HEK293 (cell line): ENCODE data around the gene FOSB.

ENCODE experiments used
- FEZF1 ChIP-seq: fragments of 450-650 bp; formaldehyde crosslinking; IDR thresholded peaks from 2 replicates; pipeline ENCODE4 v1.5.1; 2016; ENCODE audit warnings: missing biosample characterization, missing genetic modification characterization
- GLIS2 ChIP-seq: fragments of 450-650 bp; formaldehyde crosslinking; IDR thresholded peaks from 2 replicates; pipeline ENCODE4 v1.5.1; 2016; ENCODE audit warnings: missing biosample characterization, missing genetic modification characterization
- KLF1 ChIP-seq: fragments of 450-650 bp; formaldehyde crosslinking; IDR thresholded peaks from 2 replicates; pipeline ENCODE4 v1.5.1; 2016; ENCODE audit warnings: missing biosample characterization, missing genetic modification characterization
- KLF10 ChIP-seq: fragments of 450-650 bp; IDR thresholded peaks from 2 replicates; pipeline ENCODE4 v1.5.1; 2018; ENCODE audit warnings: missing biosample characterization, mild to moderate bottlenecking, missing genetic modification characterization
- KLF16 ChIP-seq: fragments of 450-650 bp; formaldehyde crosslinking; IDR thresholded peaks from 2 replicates; pipeline ENCODE4 v1.5.1; 2017; ENCODE audit warnings: missing biosample characterization, missing genetic modification characterization
- KLF7 ChIP-seq: fragments of 450-650 bp; formaldehyde crosslinking; IDR thresholded peaks from 2 replicates; pipeline ENCODE4 v1.5.1; 2016; ENCODE audit warnings: missing biosample characterization, missing genetic modification characterization, borderline replicate concordance
- KLF8 ChIP-seq: fragments of 450-650 bp; formaldehyde crosslinking; IDR thresholded peaks from 2 replicates; pipeline ENCODE4 v1.5.1; 2016; ENCODE audit warnings: missing biosample characterization, missing genetic modification characterization
- PRDM1 ChIP-seq: fragments of 450-650 bp; formaldehyde crosslinking; IDR thresholded peaks from 2 replicates; pipeline ENCODE4; 2016; ENCODE audit warnings: missing biosample characterization, missing genetic modification characterization
- SETDB1 ChIP-seq: IDR thresholded peaks from one replicate; pipeline ENCODE4 v1.6.1; 2017; ENCODE audit warnings: mild to moderate bottlenecking, low read length, moderate library complexity, mixed read lengths; ENCODE audit not compliant: insufficient read length
- SP7 ChIP-seq: fragments of 450-650 bp; formaldehyde crosslinking; IDR thresholded peaks from 2 replicates; pipeline ENCODE4 v1.5.1; 2016; ENCODE audit warnings: missing biosample characterization, missing genetic modification characterization
- ZBTB17 ChIP-seq: fragments of 450-650 bp; formaldehyde crosslinking; IDR thresholded peaks from 2 replicates; pipeline ENCODE4 v1.5.1; 2016; ENCODE audit warnings: missing biosample characterization, missing genetic modification characterization
- ZBTB7A ChIP-seq: fragments of 450-650 bp; formaldehyde crosslinking; IDR thresholded peaks from 2 replicates; pipeline ENCODE4 v1.5.1; 2016; ENCODE audit warnings: low read depth, missing biosample characterization, missing genetic modification characterization
- ZEB2 ChIP-seq: fragments of 450-650 bp; formaldehyde crosslinking; IDR thresholded peaks from 2 replicates; pipeline ENCODE4 v1.5.1; 2016; ENCODE audit warnings: missing biosample characterization, missing genetic modification characterization
- ZFHX2 ChIP-seq: fragments of 450-650 bp; formaldehyde crosslinking; conservative IDR thresholded peaks from 2 replicates; pipeline ENCODE4 v1.5.1; 2016; ENCODE audit warnings: missing biosample characterization, missing genetic modification characterization
- ZIC2 ChIP-seq: fragments of 450-650 bp; formaldehyde crosslinking; IDR thresholded peaks from 2 replicates; pipeline ENCODE4 v1.5.1; 2016; ENCODE audit warnings: missing biosample characterization, missing genetic modification characterization
- ZNF23 ChIP-seq: fragments of 450-650 bp; formaldehyde crosslinking; IDR thresholded peaks from 2 replicates; pipeline ENCODE4 v1.5.1; 2016; ENCODE audit warnings: missing biosample characterization, missing genetic modification characterization, borderline replicate concordance
- ZNF24 ChIP-seq: fragments of 450-650 bp; formaldehyde crosslinking; IDR thresholded peaks from 2 replicates; pipeline ENCODE4 v1.5.1; 2016; ENCODE audit warnings: missing biosample characterization, missing genetic modification characterization
- ZNF324 ChIP-seq: fragments of 450-650 bp; formaldehyde crosslinking; IDR thresholded peaks from 2 replicates; pipeline ENCODE4 v1.5.1; 2016; ENCODE audit warnings: missing biosample characterization, missing genetic modification characterization
- ZNF548 ChIP-seq: fragments of 450-650 bp; formaldehyde crosslinking; IDR thresholded peaks from 2 replicates; pipeline ENCODE4 v1.5.1; 2016; ENCODE audit warnings: missing biosample characterization, missing genetic modification characterization
- ZNF76 ChIP-seq: fragments of 450-650 bp; formaldehyde crosslinking; IDR thresholded peaks from 2 replicates; pipeline ENCODE4; 2016; ENCODE audit warnings: low read depth, missing biosample characterization, missing genetic modification characterization, borderline replicate concordance
- ZNF843 ChIP-seq: fragments of 450-650 bp; formaldehyde crosslinking; IDR thresholded peaks from 2 replicates; pipeline ENCODE4 v1.5.1; 2016; ENCODE audit warnings: missing biosample characterization, missing genetic modification characterization
- ZSCAN30 ChIP-seq: fragments of 450-650 bp; IDR thresholded peaks from 2 replicates; pipeline ENCODE4 v1.5.1; 2018; ENCODE audit warnings: missing biosample characterization, mild to moderate bottlenecking, missing genetic modification characterization, moderate library complexity
- ZXDB ChIP-seq: fragments of 450-650 bp; formaldehyde crosslinking; IDR thresholded peaks from 2 replicates; pipeline ENCODE4 v1.5.1; 2016; ENCODE audit warnings: missing biosample characterization, missing genetic modification characterization
- TF ChIP-seq, protein P1 (sequence below): fragments of 450-650 bp; formaldehyde crosslinking; IDR thresholded peaks from 2 replicates; pipeline ENCODE4 v1.5.1; 2017; ENCODE audit warnings: missing biosample characterization, missing genetic modification characterization
- TF ChIP-seq, protein P2 (sequence below): fragments of 450-650 bp; formaldehyde crosslinking; IDR thresholded peaks from 2 replicates; pipeline ENCODE4 v1.5.1; 2016; ENCODE audit warnings: missing biosample characterization, missing genetic modification characterization
- TF ChIP-seq, protein P3 (sequence below): fragments of 450-650 bp; formaldehyde crosslinking; IDR thresholded peaks from 2 replicates; pipeline ENCODE4 v1.5.1; 2016; ENCODE audit warnings: missing biosample characterization, missing genetic modification characterization
- TF ChIP-seq, protein P4 (sequence below): fragments of 450-650 bp; formaldehyde crosslinking; conservative IDR thresholded peaks from 2 replicates; pipeline ENCODE4 v1.5.1; 2016; ENCODE audit warnings: low read depth, missing biosample characterization, missing genetic modification characterization
- TF ChIP-seq, protein P5 (sequence below): fragments of 450-650 bp; formaldehyde crosslinking; IDR thresholded peaks from 2 replicates; pipeline ENCODE4 v1.5.1; 2016; ENCODE audit warnings: missing biosample characterization, missing genetic modification characterization, low read depth

FOSB gene

DNA sequence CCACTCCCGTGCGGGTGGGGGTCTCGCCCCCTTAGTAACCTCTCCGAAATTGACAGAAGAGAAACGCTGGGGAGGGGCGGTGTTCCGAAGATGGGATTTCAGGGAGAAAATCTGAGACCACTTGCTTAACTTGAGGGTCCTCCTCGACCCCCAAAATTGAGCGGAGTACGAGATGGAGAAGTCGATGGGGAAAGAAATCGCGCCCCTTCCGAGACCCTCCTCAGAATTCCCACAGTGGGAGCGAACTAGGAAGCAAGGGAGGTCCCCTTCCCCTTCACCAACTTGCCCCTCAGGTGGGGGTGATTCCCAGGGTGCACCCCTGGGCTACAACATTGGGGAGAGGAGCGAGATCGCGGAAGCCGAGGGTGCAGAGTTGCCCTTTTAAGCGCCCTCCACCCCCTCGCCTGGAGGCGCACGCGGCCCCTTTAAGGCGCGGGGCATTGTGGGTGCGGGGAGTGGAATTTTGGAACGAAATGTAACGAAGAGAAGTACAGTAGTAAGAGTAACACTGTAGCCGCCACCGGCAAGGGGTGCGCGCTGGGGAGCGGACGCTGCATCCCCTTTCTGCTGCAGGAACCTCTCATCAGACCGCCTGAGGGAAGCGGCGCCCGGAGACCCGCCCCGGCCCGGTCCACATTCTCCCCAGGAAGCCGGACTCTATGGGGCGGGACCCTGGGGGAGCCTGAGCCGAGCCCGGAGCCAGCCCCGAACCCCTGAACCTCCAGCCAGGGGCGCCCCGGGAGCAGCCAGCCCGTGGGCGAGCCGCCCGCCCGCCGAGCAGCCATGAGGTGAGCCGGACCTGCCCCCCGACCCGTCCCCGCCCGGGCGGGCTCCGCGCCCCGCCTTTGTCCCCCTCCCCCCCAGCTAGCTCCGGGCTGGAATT, 39.4 kb downstream of the FOSB start, which contains the start of gene VASP (continued):
- peak; percentile 60 for TF ChIP-seq ZIC2 (tag by site-specific recombination)
- TF ChIP-seq, protein P1, sequence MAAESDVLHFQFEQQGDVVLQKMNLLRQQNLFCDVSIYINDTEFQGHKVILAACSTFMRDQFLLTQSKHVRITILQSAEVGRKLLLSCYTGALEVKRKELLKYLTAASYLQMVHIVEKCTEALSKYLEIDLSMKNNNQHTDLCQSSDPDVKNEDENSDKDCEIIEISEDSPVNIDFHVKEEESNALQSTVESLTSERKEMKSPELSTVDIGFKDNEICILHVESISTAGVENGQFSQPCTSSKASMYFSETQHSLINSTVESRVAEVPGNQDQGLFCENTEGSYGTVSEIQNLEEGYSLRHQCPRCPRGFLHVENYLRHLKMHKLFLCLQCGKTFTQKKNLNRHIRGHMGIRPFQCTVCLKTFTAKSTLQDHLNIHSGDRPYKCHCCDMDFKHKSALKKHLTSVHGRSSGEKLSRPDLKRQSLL (tag by site-specific recombination): 0 out of 2 replicates have a peak, but pooled peaks have one; percentile 12
- TF ChIP-seq ZXDB (tag by site-specific recombination): peak; percentile 73
- TF ChIP-seq KLF8: peak; percentile 52
- TF ChIP-seq ZBTB17 (tag by site-specific recombination): peak; percentile 89
- TF ChIP-seq ZNF324 (tag by site-specific recombination): no peak
- TF ChIP-seq PRDM1: peak; percentile 37
- TF ChIP-seq ZFHX2 (tag by site-specific recombination): peak; percentile 27; the same call in 1 of the 2 replicates
- TF ChIP-seq, protein P2, sequence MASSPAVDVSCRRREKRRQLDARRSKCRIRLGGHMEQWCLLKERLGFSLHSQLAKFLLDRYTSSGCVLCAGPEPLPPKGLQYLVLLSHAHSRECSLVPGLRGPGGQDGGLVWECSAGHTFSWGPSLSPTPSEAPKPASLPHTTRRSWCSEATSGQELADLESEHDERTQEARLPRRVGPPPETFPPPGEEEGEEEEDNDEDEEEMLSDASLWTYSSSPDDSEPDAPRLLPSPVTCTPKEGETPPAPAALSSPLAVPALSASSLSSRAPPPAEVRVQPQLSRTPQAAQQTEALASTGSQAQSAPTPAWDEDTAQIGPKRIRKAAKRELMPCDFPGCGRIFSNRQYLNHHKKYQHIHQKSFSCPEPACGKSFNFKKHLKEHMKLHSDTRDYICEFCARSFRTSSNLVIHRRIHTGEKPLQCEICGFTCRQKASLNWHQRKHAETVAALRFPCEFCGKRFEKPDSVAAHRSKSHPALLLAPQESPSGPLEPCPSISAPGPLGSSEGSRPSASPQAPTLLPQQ: peak; percentile 100
- peak; percentile 61 for TF ChIP-seq KLF10 (tag by site-specific recombination)
- TF ChIP-seq SETDB1: no peak
- TF ChIP-seq ZNF843 (tag by site-specific recombination): 0 out of 2 replicates have a peak, but pooled peaks have one; percentile 41
- peak; percentile 55; the same call in 1 of the 2 replicates for TF ChIP-seq GLIS2 (tag by site-specific recombination)
- TF ChIP-seq, protein P3, sequence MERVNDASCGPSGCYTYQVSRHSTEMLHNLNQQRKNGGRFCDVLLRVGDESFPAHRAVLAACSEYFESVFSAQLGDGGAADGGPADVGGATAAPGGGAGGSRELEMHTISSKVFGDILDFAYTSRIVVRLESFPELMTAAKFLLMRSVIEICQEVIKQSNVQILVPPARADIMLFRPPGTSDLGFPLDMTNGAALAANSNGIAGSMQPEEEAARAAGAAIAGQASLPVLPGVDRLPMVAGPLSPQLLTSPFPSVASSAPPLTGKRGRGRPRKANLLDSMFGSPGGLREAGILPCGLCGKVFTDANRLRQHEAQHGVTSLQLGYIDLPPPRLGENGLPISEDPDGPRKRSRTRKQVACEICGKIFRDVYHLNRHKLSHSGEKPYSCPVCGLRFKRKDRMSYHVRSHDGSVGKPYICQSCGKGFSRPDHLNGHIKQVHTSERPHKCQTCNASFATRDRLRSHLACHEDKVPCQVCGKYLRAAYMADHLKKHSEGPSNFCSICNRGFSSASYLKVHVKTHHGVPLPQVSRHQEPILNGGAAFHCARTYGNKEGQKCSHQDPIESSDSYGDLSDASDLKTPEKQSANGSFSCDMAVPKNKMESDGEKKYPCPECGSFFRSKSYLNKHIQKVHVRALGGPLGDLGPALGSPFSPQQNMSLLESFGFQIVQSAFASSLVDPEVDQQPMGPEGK: peak; percentile 12
- TF ChIP-seq, protein P4, sequence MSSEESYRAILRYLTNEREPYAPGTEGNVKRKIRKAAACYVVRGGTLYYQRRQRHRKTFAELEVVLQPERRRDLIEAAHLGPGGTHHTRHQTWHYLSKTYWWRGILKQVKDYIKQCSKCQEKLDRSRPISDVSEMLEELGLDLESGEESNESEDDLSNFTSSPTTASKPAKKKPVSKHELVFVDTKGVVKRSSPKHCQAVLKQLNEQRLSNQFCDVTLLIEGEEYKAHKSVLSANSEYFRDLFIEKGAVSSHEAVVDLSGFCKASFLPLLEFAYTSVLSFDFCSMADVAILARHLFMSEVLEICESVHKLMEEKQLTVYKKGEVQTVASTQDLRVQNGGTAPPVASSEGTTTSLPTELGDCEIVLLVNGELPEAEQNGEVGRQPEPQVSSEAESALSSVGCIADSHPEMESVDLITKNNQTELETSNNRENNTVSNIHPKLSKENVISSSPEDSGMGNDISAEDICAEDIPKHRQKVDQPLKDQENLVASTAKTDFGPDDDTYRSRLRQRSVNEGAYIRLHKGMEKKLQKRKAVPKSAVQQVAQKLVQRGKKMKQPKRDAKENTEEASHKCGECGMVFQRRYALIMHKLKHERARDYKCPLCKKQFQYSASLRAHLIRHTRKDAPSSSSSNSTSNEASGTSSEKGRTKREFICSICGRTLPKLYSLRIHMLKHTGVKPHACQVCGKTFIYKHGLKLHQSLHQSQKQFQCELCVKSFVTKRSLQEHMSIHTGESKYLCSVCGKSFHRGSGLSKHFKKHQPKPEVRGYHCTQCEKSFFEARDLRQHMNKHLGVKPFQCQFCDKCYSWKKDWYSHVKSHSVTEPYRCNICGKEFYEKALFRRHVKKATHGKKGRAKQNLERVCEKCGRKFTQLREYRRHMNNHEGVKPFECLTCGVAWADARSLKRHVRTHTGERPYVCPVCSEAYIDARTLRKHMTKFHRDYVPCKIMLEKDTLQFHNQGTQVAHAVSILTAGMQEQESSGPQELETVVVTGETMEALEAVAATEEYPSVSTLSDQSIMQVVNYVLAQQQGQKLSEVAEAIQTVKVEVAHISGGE: peak; percentile 57
- TF ChIP-seq KLF16: peak; percentile 80
- 0 out of 2 replicates have a peak, but pooled peaks have one; percentile 49 for TF ChIP-seq ZEB2 (tag by site-specific recombination)
- peak; percentile 19; the same call in 1 of the 2 replicates for TF ChIP-seq SP7 (tag by site-specific recombination)
- peak; percentile 28; the same call in 1 of the 2 replicates for TF ChIP-seq ZNF24 (tag by site-specific recombination)
- TF ChIP-seq KLF1 (tag by site-specific recombination): 0 out of 2 replicates have a peak, but pooled peaks have one; percentile 31
- peak; percentile 70; the same call in 1 of the 2 replicates for TF ChIP-seq ZBTB7A (tag by site-specific recombination)
- peak; percentile 94 for TF ChIP-seq ZNF76 (tag by site-specific recombination)
- TF ChIP-seq ZNF23 (tag by site-specific recombination): no peak
- TF ChIP-seq FEZF1 (tag by site-specific recombination): peak; percentile 54
- TF ChIP-seq, protein P5, sequence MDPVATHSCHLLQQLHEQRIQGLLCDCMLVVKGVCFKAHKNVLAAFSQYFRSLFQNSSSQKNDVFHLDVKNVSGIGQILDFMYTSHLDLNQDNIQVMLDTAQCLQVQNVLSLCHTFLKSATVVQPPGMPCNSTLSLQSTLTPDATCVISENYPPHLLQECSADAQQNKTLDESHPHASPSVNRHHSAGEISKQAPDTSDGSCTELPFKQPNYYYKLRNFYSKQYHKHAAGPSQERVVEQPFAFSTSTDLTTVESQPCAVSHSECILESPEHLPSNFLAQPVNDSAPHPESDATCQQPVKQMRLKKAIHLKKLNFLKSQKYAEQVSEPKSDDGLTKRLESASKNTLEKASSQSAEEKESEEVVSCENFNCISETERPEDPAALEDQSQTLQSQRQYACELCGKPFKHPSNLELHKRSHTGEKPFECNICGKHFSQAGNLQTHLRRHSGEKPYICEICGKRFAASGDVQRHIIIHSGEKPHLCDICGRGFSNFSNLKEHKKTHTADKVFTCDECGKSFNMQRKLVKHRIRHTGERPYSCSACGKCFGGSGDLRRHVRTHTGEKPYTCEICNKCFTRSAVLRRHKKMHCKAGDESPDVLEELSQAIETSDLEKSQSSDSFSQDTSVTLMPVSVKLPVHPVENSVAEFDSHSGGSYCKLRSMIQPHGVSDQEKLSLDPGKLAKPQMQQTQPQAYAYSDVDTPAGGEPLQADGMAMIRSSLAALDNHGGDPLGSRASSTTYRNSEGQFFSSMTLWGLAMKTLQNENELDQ (tag by site-specific recombination): no peak
- peak; percentile 29; the same call in 1 of the 2 replicates for TF ChIP-seq ZSCAN30 (tag by site-specific recombination)
- TF ChIP-seq KLF7 (tag by site-specific recombination): 0 out of 2 replicates have a peak, but pooled peaks have one; percentile 13
- no peak for TF ChIP-seq ZNF548 (tag by site-specific recombination)
